Femur (tissue), 1 donor: ENCODE measurements around the gene PRR19.
"Not testable (repeated sequence)": the region's sequence is repeated elsewhere in the genome, so short reads cannot be mapped to it uniquely, and the experiment has no call there.

Experiments used
- DNase-seq: peaks from one replicate; pipeline ENCODE4 v3.0.0-alpha.2; 2017

Gene PRR19

DNA sequence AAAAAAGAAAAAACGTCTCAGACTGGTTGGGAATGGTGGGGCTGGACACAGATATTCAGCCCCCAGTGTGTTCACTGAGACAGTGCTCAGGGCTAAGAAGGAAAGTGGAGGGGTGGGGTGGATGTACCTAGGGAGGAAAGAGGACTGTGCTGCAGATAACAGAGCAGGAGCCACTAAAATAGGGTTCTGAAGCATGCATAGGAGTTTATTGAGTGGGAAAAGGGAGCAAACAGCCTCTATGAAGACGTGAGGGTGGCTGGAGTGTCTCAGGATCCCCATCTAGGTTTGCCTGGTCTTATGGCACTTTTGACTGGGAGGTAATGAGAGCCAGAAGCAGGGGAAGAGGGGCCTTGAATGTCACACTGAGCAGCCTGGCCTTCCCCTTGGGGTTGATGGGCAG is 26.9 kb downstream of the PRR19 start:
- no peak for DNase-seq

DNA sequence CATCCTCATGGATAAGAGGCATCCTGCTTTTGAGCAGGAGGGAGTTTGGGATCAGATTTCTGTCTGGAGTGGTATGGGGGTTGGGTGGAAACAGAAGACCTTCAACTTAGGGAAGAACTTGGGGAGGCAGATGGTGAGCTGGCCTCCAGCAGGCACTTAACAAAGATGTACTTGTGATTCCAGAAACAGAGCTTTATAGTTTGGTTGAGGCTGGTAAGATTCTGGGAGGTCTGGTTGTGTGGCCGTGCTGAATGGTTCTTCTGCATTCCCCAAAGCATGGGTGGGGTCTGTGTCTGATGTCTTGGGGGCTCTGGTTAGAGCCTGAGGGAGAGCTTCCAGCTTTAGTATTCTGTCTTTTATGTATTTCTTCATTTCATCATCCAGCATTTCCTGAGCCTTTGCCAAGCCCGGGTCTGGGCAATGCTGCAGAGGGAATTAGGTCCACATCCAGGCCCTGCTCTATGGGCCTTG is 28.3 kb downstream of the PRR19 start:
- DNase-seq, result no peak

DNA sequence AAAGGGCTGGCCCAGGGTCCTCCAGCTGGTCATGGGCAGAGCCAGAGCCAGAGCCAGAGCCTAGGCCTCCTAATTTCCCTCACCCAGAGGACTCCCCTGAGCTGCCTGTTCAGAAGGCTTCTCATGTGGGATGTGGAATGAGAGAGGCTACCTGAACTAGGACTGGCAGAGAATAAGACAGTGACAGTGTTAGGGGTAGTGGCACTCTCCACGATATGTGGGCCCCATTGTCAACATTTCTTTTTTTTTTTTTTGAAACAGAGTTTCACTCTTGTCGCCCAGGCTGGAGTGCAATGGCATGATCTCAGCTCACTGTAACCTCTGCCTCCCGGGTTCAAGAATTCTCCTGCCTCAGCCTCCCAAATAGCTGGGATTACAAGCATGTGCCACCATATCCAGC is 29.4 kb downstream of the PRR19 start:
- DNase-seq, result not testable (repeated sequence)

DNA sequence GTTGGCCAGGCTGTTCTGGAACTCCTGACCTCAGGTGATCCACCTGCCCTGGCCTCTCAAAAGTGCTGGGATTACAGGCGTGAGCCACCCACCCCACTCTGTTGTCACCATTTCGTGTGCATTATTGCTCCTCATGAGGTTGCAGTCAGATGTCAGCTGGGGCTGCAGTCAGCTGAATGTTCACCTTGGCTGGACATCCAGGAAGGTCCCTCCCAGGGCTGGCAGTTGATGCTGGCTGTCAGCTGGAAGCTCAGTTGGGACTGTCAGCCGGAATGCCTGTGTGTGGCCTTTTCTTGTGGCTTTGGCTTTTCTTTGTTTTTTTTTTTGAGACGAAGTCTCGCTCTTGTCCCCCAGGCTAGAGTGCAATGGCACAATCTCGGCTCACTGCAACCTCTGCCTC is 30.1 kb downstream of the PRR19 start:
- no peak for DNase-seq

DNA sequence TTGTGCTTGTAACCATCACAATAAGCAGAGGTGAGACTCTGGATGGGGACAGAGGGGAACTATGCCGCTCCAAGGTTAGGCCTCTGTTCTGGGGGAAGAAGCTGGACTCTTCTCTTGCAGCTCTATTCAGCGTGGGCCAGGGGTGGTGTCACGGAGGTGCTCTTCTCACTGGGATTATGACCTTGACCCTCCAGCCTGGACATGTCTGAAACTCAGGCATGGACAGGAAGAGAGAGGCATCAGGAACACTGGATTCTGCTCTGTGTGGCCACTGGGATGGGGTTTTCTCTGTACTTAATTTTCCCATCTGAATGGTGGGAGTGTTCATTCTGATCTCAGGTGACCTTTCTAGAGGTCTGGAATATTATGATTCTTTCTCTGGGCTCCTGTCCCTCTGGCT is 31.1 kb downstream of the PRR19 start:
- no peak for DNase-seq

DNA sequence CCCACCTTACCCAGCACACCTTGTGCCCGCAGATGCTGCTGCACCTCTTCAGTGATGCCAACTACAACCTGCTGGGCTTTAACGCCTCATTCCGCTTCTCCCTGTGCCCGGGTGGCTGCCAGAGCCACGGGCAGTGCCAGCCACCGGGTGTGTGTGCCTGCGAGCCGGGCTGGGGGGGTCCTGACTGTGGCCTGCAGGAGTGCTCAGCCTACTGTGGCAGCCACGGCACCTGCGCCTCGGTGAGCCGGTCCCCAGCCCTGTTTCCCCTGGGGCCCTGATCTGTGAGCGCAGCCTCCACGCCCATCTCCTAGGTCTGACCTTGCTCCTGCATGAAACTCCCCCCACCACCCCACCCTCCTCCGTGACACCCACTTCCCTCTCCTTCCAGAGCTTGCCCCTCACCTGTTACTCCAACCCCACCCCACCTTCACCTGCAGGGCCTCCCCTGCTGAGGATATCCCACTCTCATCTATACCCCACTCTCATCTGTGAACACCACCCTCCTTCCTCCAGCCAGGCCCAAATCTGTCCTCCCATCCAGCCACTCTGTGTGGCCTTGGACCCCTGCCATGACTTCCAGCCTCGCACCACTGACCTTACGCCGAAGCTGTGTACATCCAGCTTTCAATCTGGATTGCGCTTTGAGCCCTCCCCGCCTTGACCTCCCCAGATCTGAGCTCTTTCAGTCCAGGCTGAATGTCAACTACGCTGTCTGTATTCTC is 32.2 kb downstream of the PRR19 start:
- DNase-seq, result no peak

DNA sequence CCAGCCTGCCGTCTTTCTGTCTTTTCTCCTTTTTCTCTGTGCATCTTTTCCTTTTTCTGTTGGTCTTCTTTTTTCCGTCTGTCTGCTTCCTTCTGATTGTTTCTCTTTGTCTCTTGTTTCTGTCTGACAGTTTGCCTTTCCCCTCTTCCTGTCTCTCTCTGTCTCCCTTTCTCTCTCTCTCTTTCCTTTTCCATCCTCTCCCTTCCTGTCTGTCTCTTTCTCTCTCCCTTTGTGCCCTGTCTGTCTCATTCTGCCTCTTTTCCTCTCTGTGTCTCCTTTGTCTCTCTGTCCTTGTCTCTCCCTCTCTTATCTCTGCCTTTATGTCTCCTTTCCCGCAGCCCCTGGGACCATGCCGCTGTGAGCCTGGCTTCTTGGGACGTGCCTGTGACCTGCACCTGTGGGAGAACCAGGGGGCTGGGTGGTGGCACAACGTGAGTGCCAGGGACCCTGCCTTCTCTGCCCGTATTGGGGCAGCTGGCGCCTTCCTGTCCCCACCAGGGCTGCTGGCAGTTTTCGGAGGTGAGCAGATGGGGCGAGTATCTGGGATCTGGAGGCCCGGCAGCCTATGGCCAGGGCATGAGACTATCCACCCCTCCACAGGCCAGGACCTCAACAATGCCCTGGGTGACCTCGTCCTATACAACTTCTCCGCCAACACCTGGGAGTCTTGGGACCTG is 32.9 kb downstream of the PRR19 start:
- DNase-seq, result no peak

DNA sequence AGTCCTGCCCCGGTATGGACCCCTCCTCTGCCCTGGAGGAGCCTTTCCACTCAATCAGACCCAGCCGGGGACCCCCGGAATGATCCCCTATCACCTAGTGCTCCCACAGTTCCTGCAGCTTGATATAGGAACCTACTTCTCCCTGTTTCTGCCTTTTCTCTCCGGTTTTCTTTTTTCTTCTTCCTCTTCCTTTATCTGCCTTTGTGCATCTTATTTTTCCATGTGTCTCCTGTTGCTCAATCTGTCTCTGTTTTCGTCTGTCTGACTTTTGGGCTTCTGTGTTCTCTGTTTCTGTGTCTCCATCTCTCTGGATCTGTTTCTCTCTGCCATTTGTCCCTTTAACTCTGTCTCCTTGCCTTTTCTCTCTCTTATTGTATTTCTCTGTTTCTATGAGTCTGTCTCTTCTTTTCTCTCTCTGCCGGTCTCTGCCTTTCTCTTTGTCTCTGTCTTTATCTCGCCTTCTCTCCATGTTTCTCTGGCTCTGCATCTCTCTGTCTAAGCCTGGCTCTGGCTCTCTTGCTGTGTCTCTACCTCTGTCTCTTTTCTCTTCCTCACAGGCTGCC is 33.5 kb downstream of the PRR19 start:
- DNase-seq, result no peak

DNA sequence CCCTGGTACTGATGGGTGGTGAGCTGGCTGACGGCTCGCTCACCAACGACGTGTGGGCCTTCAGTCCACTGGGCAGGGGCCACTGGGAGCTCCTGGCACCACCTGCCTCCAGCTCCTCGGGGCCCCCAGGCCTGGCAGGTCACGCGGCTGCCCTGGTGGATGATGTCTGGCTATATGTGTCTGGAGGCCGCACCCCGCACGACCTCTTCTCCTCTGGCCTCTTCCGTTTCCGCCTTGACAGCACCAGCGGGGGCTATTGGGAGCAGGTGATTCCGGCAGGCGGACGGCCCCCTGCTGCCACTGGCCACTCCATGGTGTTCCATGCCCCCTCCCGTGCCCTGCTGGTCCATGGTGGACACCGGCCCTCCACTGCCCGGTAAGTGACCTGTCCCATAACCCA is 34.0 kb downstream of the PRR19 start:
- no peak for DNase-seq

DNA sequence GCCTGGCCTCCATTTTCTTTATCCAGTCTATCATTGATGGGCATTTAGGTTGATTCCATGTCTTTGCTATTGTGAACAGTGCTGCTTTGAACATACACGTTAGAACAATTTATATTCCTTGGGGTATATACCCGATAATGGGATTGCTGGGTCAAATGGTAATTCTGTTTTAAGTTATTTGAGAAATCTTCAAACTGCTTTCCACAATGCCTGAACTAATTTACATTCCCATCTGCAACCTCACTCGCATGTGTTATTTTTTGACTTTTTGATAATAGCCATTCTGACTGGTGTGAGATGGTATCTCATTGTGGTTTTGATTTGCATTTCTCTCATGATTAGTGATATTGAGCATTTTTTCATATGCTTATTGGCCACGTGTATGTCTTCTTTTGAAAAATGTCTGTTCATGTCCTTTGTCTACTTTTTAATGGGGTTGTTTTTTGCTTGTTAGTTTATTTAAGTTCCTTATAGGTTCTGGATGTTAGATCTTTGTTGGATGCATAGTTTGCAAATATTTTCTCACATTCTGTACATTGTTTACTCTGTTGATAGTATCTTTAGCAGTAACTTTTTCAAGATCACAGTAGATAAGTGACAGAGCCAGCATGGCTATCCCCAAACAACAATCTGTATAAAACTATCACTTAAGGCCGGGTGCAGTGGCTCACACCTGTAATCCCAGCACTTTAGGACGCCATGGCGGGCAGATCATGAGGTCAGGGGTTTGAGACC is 37.4 kb downstream of the PRR19 start:
- not testable (repeated sequence) for DNase-seq

DNA sequence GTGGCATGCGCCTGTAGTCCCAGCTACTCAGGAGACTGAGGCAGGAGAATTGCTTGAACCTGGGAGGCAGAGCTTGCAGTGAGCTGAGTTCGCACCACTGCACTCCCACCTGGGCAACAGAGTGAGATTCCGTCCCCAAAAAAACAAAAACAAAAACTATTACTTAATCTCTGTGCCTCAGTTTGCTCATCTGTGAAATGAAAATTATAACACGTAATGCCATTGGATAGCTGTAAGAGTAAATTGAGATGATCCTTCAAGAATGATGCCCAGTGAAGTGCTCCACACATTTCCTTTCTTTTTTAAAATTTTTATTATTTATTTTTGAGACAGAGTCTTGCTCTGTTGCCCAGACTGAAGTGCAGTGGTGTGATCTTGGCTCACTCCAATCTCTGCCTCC is 38.0 kb downstream of the PRR19 start:
- DNase-seq, result not testable (repeated sequence)

DNA sequence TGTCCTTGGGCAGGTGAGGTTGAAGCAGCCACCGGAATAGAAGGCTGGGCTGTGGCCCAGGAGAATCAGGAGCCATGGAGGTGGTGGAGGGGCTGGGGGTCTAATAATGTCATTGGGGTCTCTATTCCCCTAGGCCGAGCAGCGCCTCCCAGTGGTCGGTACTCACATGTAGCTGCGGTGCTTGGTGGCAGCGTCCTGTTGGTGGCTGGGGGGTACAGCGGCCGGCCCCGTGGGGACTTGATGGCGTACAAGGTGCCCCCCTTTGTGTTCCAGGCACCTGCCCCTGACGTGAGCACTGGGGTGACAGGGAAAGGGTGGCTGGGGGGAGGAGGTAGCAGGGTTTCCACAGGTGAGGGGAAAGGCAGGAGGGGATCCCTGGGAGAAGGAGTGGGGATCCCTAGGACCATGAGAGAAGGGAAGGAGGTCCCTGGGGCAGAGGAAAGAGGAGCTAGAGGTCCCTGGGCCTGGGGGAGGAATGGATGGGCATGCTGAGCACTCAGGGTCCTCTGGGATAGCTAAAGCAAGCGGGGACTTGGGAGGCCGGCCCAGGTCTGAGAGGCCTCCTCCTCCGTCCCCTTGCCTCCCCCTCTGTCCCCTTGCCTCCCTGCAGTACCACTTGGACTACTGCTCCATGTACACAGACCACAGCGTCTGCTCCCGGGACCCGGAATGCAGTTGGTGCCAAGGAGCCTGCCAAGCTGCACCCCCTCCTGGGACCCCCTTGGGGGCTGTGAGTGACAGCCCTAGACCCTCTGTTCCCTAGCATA is 41.6 kb downstream of the PRR19 start:
- no peak for DNase-seq

DNA sequence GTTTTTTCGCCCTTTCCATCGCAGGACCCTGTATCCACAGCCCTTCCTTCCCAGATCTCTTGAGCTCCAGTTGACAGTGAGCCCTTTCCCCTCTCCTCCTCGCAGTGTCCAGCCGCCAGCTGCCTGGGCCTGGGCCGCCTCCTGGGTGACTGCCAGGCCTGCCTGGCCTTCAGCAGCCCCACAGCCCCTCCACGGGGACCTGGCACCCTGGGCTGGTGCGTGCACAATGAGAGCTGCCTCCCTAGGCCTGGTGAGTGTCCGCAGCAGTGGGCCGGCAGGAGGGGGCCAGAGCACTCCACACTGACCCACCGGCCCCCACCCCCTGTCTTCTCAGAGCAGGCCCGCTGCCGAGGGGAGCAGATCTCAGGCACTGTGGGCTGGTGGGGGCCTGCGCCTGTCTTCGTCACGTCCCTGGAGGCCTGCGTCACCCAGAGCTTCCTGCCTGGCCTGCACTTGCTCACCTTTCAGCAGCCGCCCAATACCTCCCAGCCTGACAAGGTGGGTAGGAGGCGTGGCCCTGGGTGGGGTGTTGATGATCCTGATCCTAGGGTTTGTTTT is 42.5 kb downstream of the PRR19 start:
- DNase-seq, result no peak

DNA sequence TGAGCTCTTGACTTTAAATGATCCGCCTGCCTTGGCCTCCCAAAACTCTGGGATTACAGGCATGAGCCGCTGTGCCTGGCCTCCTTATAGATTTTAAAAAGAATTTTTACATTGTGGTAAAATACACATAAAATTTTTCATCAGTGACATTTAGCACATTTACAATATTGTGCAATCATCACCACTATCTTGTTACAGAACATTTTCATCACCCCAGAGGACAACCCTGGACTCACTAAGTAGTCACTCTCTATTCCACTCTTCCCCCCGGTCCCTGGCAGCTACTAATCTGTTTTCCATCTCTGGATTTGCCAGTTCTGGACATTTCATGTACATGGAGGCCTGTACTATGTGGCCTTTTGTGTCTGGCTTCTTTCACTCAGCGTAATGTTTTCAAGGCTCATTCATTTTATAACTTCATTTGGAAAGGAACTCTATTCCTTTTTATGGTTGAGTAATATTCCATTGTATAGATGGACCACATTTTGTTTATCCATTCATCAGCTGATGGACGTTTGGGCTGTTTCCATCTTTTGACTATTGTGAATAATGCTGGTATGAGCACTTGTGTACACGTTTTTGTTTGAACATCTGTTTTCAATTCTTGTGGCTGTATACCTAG is 43.4 kb downstream of the PRR19 start:
- DNase-seq, result no peak

DNA sequence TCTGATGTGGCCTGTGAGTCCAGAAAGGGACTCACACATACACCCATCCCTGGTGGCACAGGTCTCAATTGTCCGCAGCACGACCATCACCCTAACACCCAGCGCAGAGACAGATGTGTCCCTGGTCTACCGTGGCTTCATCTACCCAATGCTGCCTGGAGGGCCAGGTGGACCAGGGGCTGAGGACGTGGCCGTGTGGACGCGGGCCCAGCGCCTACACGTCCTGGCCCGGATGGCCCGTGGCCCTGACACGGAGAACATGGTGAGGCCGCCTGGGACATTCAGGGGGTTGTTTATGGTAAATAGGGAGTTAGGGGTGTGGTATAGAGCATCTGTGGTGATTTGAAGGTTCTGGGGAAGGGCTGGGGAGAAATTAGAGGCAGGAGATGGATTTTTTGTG is 46.3 kb downstream of the PRR19 start:
- no peak for DNase-seq

DNA sequence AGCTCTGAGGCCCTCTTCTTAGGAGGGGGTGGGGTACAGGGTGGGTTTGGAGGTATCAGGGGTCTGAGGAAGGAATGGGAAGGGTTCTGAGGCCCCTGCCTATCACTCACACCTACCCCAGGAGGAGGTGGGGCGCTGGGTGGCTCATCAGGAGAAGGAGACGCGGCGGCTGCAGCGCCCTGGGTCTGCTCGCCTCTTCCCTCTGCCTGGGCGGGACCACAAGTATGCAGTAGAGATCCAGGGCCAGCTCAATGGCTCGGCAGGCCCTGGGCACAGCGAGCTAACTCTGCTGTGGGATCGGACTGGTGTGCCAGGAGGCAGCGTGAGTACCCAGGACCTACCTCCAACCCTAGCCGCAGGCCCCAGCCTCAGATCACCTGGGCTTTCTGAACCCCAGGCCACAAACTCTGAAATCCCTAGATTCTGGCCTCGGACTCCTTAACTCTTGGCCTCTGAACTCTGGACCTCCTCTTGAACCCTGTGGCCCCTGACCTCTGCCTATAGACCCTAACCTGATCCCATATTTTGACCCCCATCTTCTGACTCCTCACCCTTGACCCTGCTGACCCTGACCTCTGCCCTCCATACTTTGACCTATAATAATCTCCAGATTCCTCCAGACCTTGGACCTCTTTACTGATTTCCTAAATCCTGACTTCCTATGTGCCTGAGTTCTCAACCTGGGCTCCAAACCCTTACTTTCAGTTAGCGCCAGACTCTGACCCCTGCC is 47.6 kb downstream of the PRR19 start:
- DNase-seq, result no peak

DNA sequence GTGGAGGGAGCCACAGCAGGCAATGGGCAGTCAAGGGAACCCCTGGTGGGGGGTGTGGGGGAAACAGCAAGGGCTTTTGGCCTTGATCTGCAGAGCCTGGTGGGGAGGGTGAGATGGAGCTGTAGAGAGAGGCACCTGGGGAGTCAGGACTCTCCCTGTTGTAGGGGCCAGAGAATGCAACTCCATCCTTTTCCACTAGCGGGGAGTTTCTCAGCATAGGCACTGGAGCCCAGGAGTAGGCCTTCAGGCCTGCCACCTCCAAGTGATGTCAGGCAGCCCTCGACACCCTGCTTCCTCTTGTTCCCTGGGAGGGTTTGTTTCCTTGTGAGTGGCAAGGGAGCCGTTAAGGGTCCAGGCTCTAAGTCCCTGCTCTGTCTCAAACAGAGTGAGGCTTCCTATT is 48.5 kb downstream of the PRR19 start:
- DNase-seq, result no peak

DNA sequence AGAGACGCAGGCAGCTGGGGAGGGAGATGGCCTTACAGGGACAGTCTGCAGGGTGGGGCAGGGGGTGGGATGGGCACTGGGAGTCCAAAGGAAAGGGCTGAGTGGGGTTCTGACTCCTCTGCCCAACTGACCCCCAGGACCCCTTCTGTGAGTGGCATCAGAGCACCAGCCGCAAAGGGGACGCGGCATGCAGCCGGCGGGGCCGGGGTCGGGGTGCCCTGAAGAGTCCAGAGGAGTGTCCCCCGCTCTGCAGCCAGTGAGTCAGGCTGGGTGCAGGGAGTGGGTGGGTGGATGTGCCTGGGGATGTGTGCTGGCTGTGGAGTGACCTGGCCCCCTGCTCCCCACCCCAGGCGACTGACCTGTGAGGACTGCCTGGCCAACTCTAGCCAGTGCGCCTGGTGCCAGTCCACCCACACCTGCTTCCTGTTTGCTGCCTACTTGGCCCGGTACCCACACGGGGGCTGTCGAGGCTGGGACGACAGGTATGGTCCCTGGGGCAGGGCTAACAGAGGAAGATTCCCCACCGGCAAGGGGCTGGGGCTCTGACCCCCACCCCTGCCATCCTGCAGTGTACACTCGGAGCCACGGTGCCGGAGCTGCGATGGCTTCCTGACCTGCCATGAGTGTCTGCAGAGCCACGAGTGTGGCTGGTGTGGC is 49.3 kb downstream of the PRR19 start:
- no peak for DNase-seq

DNA sequence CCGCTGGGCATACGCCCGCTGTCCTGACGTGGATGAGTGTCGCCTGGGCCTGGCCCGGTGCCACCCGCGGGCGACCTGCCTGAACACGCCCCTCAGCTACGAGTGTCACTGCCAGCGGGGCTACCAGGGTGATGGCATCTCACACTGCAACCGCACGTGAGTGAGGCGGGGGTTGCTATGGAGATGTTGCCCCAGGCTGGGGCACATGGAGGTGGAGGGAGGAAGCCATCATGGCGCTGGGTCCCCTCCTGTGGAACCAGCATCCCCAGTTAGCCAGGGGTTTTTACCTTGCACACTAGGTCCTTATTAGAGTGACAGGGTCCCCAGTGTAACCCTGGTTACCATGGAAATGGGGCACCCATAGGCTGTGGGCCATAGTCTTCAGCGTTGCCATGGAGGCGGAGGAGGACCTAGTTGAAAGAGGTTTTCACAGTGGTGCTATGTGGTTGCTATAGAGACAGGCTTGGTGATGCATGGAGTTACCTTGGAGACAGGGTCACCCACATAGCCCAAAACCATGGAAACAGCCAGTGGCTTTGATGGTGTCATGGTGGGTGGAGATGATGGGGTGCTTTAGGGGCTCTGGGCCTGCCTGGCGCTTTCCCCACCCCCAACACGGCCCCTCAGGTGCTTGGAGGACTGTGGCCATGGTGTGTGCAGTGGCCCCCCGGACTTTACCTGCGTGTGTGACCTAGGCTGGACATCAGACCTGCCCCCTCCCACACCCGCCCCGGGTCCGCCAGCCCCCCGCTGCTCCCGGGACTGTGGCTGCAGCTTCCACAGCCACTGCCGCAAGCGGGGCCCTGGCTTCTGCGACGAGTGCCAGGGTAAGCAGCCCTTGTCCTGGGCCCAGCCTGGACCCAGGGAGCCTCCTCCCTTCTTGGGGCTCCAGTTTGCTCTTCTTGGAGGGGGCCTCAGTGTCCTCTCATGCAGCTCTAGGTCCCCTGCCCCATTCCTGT is 50.6 kb downstream of the PRR19 start:
- no peak for DNase-seq
